Choroid plexus epithelial cell (primary cell): Measurements from ENCODE around the gene EID2.

Experiments
- DNase-seq: peaks from one replicate; pipeline ENCODE4 v3.0.0-alpha.2; 2010; ENCODE audit warnings: low read depth
- H3K4me3 ChIP-seq: 2 replicates; pipeline ENCODE4 v1.5.1; 2011; ENCODE audit warnings: low read depth, mild to moderate bottlenecking, control low read depth, low read length, moderate library complexity
- TF ChIP-seq, protein P1 (sequence below): conservative IDR thresholded peaks from 2 replicates; pipeline ENCODE4 v1.5.1; 2011; ENCODE audit warnings: low read depth, mild to moderate bottlenecking, control low read depth, inconsistent platforms, low read length, moderate library complexity

EID2 gene, protein sequence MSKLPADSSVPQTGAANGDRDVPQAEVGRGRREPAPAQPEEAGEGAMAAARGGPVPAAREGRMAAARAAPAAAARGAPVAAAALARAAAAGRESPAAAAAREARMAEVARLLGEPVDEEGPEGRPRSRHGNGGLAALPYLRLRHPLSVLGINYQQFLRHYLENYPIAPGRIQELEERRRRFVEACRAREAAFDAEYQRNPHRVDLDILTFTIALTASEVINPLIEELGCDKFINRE

DNA sequence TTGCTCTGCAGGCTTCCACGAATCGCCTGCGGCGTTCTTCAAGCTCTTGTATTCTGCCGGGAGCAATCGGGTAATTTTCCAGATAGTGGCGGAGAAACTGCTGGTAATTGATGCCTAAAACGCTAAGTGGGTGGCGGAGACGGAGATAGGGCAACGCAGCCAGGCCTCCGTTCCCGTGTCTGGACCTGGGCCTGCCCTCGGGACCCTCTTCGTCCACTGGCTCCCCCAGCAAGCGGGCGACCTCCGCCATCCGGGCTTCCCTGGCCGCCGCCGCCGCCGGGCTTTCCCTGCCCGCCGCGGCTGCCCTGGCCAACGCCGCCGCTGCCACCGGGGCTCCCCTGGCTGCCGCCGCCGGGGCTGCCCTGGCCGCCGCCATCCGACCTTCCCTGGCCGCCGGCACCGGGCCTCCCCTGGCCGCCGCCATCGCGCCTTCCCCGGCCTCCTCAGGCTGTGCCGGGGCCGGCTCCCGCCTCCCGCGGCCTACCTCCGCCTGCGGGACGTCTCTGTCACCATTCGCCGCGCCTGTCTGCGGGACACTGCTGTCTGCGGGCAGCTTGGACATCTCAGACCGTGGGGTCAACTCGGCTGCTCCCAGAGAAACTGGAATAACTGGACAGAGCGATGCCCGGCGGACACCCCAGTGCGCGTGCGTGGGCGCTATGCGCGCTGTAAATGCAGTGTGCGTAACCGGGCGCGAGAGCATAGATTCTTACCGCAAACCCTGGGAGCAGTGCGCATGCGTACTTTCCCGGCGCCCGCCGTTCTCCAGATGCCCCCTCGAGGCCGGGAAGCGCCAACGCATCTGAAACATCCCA lies at the start of gene EID2:
Gene EID2 (minus strand): TSS at position 644 of the 815 bp plus-strand sequence. CDS start 82 bp downstream, at position 562.
- peak within 1 kb of the TSS; percentile 98 for H3K4me3 ChIP-seq
- DNase-seq, result peak; percentile 96
- TF ChIP-seq, protein P1, sequence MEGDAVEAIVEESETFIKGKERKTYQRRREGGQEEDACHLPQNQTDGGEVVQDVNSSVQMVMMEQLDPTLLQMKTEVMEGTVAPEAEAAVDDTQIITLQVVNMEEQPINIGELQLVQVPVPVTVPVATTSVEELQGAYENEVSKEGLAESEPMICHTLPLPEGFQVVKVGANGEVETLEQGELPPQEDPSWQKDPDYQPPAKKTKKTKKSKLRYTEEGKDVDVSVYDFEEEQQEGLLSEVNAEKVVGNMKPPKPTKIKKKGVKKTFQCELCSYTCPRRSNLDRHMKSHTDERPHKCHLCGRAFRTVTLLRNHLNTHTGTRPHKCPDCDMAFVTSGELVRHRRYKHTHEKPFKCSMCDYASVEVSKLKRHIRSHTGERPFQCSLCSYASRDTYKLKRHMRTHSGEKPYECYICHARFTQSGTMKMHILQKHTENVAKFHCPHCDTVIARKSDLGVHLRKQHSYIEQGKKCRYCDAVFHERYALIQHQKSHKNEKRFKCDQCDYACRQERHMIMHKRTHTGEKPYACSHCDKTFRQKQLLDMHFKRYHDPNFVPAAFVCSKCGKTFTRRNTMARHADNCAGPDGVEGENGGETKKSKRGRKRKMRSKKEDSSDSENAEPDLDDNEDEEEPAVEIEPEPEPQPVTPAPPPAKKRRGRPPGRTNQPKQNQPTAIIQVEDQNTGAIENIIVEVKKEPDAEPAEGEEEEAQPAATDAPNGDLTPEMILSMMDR, result peak; percentile 84

DNA sequence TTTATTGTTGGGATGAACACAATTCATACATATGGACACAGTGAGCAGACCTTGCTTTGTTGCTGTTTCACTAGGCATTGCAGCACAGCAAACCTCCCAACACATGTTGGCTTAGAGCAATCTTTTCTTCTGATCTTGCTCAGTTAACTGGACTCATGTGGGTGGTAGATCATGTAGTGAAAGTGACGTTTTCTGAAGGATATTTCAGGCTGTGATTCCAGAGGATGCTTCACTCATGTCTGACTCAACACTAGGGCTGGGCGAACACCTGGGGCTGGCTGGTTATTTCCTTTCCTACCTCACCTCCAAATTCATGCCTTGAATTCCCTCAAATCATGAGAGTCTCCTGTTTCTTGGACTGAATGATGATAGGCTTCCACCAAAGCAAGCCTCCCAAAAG lies 48.1 kb upstream of the EID2 start:
- no peak for DNase-seq

DNA sequence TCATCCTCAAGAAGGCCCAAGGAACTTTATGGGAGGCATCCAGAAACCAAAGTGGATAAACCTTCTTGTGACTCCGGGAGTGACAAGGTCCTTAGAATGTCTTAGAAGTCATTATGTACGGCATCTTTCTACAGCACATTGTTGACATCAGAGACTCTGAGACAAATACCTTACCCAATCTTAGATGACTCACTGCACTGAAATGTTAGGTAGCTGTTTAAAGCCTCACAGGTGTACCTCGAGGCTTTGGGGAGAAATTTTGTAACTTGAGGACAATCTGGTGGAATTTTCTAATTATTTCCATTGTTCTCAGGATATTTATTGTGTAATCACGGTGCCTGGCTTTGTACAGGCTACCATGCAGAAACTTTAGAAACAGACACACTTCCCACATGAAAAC lies 47.5 kb upstream of the EID2 start:
- TF ChIP-seq, protein P1, result no peak
- no peak for DNase-seq
- H3K4me3 ChIP-seq, result no peak overlapping the region

More for the DNA sequence above, 48.1 kb upstream of the EID2 start:
- H3K4me3 ChIP-seq, result no peak overlapping the region
- TF ChIP-seq, protein P1, result no peak

DNA sequence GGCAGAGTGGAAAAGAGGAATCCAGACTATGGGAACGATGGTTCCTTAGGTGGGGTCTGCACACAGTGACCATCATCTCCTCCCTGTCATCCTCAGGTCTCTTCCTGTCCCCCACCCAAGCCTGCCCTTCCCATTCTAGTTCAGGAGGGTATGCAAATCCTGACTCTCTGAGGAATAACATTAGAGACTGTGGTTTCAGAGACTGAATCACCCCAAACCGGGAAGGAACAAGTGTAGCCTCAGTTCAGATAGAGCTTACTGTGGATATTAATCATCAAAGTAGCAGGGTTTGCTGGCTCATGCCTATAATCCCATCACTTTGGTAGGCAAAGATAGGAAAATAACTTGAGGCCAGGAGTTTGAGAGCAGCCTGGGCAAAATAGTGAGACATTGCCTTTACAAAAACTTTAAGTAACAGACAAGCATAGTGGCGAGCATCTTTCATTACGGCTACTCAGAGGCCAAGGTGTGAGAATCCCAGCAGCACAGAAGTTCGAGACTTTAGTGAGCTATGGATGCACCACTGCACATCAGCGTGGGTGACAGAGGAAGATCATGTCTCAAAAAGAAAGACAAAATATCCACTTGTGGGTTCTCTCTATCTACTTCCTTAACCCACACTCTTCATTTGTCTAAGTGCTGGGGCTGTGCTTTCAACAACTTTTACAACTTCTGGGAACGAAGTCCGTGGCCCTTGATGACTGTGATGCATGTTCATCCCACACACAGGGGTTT lies 43.1 kb upstream of the EID2 start:
- H3K4me3 ChIP-seq, result no peak overlapping the region
- TF ChIP-seq, protein P1, result no peak
- DNase-seq, result no peak

DNA sequence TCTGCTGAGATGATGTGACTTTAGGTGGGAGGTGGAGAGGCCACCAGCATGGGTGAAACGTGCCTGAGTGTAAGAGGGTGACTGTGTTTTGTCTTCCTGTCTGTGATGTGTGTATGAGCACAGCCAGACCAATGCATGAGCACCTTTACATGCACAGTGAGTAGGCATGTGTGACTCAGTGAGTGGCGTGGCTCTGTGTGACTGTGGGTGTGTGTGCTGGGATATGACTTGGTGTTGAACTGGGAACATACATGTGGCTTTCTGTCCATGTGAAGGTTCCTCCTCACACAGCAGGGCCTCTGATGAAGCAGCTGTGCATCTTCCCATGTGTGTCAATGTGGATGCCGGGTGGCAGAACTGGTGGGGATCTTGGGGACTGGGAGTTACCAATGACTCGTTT lies 42.5 kb upstream of the EID2 start:
- TF ChIP-seq, protein P1, result no peak
- DNase-seq, result no peak
- no peak overlapping the region for H3K4me3 ChIP-seq

DNA sequence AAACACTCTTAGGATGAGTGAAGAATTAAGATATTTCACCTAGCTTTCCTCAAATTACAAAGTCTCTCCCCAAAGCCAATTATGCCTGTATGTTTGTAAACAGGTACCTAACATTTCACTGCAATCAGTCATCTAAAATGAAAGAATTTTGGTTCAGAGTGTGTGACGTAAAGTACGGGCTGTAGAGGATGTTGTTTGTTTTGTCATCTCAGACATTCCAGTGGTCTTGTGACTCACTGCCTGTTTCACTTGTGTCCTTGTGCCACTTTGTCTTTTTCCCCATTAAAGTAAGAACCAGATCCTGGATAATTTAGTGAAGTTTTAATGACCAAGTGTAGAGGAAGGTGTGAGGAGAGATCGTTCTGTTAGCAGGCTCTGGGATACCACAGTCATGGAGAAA lies 28.6 kb upstream of the EID2 start:
- no peak overlapping the region for H3K4me3 ChIP-seq
- peak; percentile 11 for DNase-seq
- TF ChIP-seq, protein P1, result no peak
